SJSA1 (cell line): ENCODE measurements around the gene ACKR2. TPM values are rescaled to one million over a fixed set of nuclear protein-coding genes. Genes with fewer than 3 reads are reported as not detected.
"Not testable (repeated sequence)": the region's sequence is repeated elsewhere in the genome, so short reads cannot be mapped to it uniquely, and the experiment has no call there.

Experiments
- DNase-seq, 2 experiments: peaks; one replicate each; pipeline ENCODE4 v3.0.0-alpha.2; 2015 to 2020; ENCODE audit warnings: low spot score in 2 of 2, low read depth in 1 of 2
- H3K27ac ChIP-seq: fragments of 250-450 bp; sonication (Bioruptor Pico); 2 replicates; pipeline ENCODE4 v1.5.1; 2020; ENCODE audit warnings: mild to moderate bottlenecking, moderate library complexity
- H3K27me3 ChIP-seq: fragments of 250-450 bp; sonication (Bioruptor Pico); replicated peaks from 2 replicates; pipeline ENCODE4 v1.5.1; 2020; ENCODE audit warnings: mild to moderate bottlenecking, moderate library complexity
- H3K36me3 ChIP-seq: fragments of 250-450 bp; sonication (Bioruptor Pico); 2 replicates; pipeline ENCODE4 v1.5.1; 2020; ENCODE audit warnings: mild to moderate bottlenecking
- H3K4me1 ChIP-seq: fragments of 250-450 bp; sonication (Bioruptor Pico); replicated peaks from 2 replicates; pipeline ENCODE4 v1.6.1; 2021; ENCODE audit warnings: mild to moderate bottlenecking
- H3K4me3 ChIP-seq: fragments of 250-450 bp; sonication (Bioruptor Pico); 2 replicates; pipeline ENCODE4 v1.5.1; 2020; ENCODE audit warnings: mild to moderate bottlenecking
- H3K9me3 ChIP-seq: fragments of 250-450 bp; sonication (Bioruptor Pico); replicated peaks from 2 replicates; pipeline ENCODE4 v1.5.1; 2020; ENCODE audit warnings: mild to moderate bottlenecking
- total RNA-seq: library from RNA; depleted of rRNA; stranded (reverse); fragments of >200 nt; shearing (Covaris generic); gene quantifications from 2 replicates; pipeline ENCODE4 v1.2.3, GENCODE V29; 2014

Gene ACKR2
- total RNA-seq, 1 experiment from 2014 or later = not detected

GRCh38 chr3:42871592-42872196 lies 62.4 kb downstream of the ACKR2 start:
- no peak for DNase-seq
- no peak overlapping the region for H3K4me3 ChIP-seq
- H3K27ac ChIP-seq = no peak overlapping the region
- H3K27me3 ChIP-seq = no peaks in the 10 kb centered on the region
- no peaks in the 10 kb centered on the region for H3K36me3 ChIP-seq
- no peaks in the 10 kb centered on the region for H3K4me1 ChIP-seq
- no peaks in the 10 kb centered on the region for H3K9me3 ChIP-seq

- no peaks in the 10 kb centered on the region for H3K36me3 ChIP-seq
- DNase-seq = no peak
- no peak overlapping the region for H3K4me3 ChIP-seq
- no peaks in the 10 kb centered on the region for H3K27me3 ChIP-seq
- H3K9me3 ChIP-seq = no peaks in the 10 kb centered on the region
- H3K4me1 ChIP-seq = no peaks in the 10 kb centered on the region
- no peak overlapping the region for H3K27ac ChIP-seq
Measured at GRCh38 chr3:42872718-42873117, 63.5 kb downstream of the ACKR2 start.

GRCh38 chr3:42873221-42873982 lies 64.2 kb downstream of the ACKR2 start:
- H3K4me1 ChIP-seq = no peaks in the 10 kb centered on the region
- no peaks in the 10 kb centered on the region for H3K9me3 ChIP-seq
- DNase-seq = no peak

GRCh38 chr3:42874749-42875148 lies 65.5 kb downstream of the ACKR2 start:
- Histone ChIP-seq H3K27ac (no peak overlapping the region), H3K27me3 (no peaks in the 10 kb centered on the region), H3K4me1 (no peaks in the 10 kb centered on the region), H3K36me3 (no peaks in the 10 kb centered on the region), H3K4me3 (no peak overlapping the region), H3K9me3 (no peaks in the 10 kb centered on the region)
- no peak for DNase-seq

More at GRCh38 chr3:42873221-42873982, 64.2 kb downstream of the ACKR2 start:
- no peak overlapping the region for H3K4me3 ChIP-seq
- H3K36me3 ChIP-seq = no peaks in the 10 kb centered on the region
- H3K27me3 ChIP-seq = no peaks in the 10 kb centered on the region
- H3K27ac ChIP-seq = no peak overlapping the region

- Histone ChIP-seq H3K4me1 (peaks cover 2% of the 10 kb centered on the region), H3K4me3 (no peak within 1 kb of the TSS), H3K27me3 (no peaks in the 10 kb centered on the region), H3K27ac (no peak within 1 kb of the TSS), H3K9me3 (no peaks in the 10 kb centered on the region), H3K36me3 (no peaks in the 10 kb centered on the region)
- no peak for DNase-seq
Measured at GRCh38 chr3:42875325-42876151, 66.3 kb downstream of the ACKR2 start, which contains the start of gene CYP8B1. TSS of gene CYP8B1 (minus strand) at chr3:42875879. CDS start at chr3:42875816, 63 bp downstream.

- DNase-seq = no peak
Measured at GRCh38 chr3:42876401-42876800, 67.2 kb downstream of the ACKR2 start.

GRCh38 chr3:42876940-42877720 lies 67.9 kb downstream of the ACKR2 start:
- DNase-seq = no peak
- Histone ChIP-seq H3K27me3 (no peaks in the 10 kb centered on the region), H3K27ac (no peak overlapping the region), H3K4me3 (no peak overlapping the region), H3K9me3 (no peaks in the 10 kb centered on the region), H3K4me1 (peaks cover 9% of the 10 kb centered on the region), H3K36me3 (no peaks in the 10 kb centered on the region)

More at GRCh38 chr3:42876401-42876800, 67.2 kb downstream of the ACKR2 start:
- H3K27me3 ChIP-seq = no peaks in the 10 kb centered on the region
- no peak overlapping the region for H3K27ac ChIP-seq
- H3K4me1 ChIP-seq = peaks cover 9% of the 10 kb centered on the region
- H3K36me3 ChIP-seq = no peaks in the 10 kb centered on the region
- no peak overlapping the region for H3K4me3 ChIP-seq
- no peaks in the 10 kb centered on the region for H3K9me3 ChIP-seq

GRCh38 chr3:42877881-42878280 lies 68.6 kb downstream of the ACKR2 start:
- H3K36me3 ChIP-seq = no peaks in the 10 kb centered on the region
- H3K9me3 ChIP-seq = no peaks in the 10 kb centered on the region
- H3K4me3 ChIP-seq = no peak overlapping the region
- DNase-seq = no peak
- H3K27me3 ChIP-seq = no peaks in the 10 kb centered on the region
- H3K27ac ChIP-seq = no peak overlapping the region
- peaks cover 9% of the 10 kb centered on the region for H3K4me1 ChIP-seq

GRCh38 chr3:42880183-42880582 lies 70.9 kb downstream of the ACKR2 start:
- Histone ChIP-seq H3K27me3 (no peaks in the 10 kb centered on the region), H3K4me1 (peaks cover 9% of the 10 kb centered on the region), H3K9me3 (no peaks in the 10 kb centered on the region), H3K27ac (no peak overlapping the region), H3K4me3 (no peak overlapping the region), H3K36me3 (no peaks in the 10 kb centered on the region)
- DNase-seq = no peak

GRCh38 chr3:42880601-42881451 lies 71.6 kb downstream of the ACKR2 start:
- peak overlapping the region; percentile 41 for H3K4me3 ChIP-seq
- H3K36me3 ChIP-seq = no peaks in the 10 kb centered on the region
- no peaks in the 10 kb centered on the region for H3K27me3 ChIP-seq
- H3K9me3 ChIP-seq = no peaks in the 10 kb centered on the region
- 0 out of 2 replicates have a peak overlapping the region, but pooled peaks have one; percentile 24 for H3K27ac ChIP-seq
- peak; percentile 63 to 83 for DNase-seq
- H3K4me1 ChIP-seq = peaks cover 9% of the 10 kb centered on the region

GRCh38 chr3:42883251-42883930 lies 74.1 kb downstream of the ACKR2 start:
- not testable (repeated sequence) for H3K36me3 ChIP-seq, H3K4me3 ChIP-seq, DNase-seq, H3K27me3 ChIP-seq, H3K9me3 ChIP-seq, H3K27ac ChIP-seq, H3K4me1 ChIP-seq

- Histone ChIP-seq H3K4me3 (no peak overlapping the region), H3K36me3 (no peaks in the 10 kb centered on the region), H3K27ac (no peak overlapping the region), H3K27me3 (no peaks in the 10 kb centered on the region), H3K9me3 (no peaks in the 10 kb centered on the region), H3K4me1 (peaks cover 9% of the 10 kb centered on the region)
- no peak for DNase-seq
Measured at GRCh38 chr3:42884324-42884723, 75.1 kb downstream of the ACKR2 start.
